DMS 273 (cell line): ENCODE measurements around the gene FRAS1.

Source experiments
- DNase-seq: peaks from one replicate; lab custom pipeline; 2025; ENCODE audit not compliant: unreplicated experiment; lab: John Stamatoyannopoulos, UW

FRAS1 gene

GRCh38 chr4:78566834-78567499 lies 509.8 kb downstream of the FRAS1 start:
- DNase-seq: peak; percentile 6

GRCh38 chr4:78567500-78568060 lies 510.5 kb downstream of the FRAS1 start:
- DNase-seq: no peak

GRCh38 chr4:78568640-78569305 lies 511.6 kb downstream of the FRAS1 start:
- DNase-seq: no peak

GRCh38 chr4:78569306-78569821 lies 512.2 kb downstream of the FRAS1 start:
- no peak for DNase-seq

- DNase-seq: no peak
Observed at GRCh38 chr4:78570117-78570516, 513.0 kb downstream of the FRAS1 start.

GRCh38 chr4:78571804-78572203 lies 514.7 kb downstream of the FRAS1 start:
- no peak for DNase-seq

- no peak for DNase-seq
Observed at GRCh38 chr4:78578674-78579425, 521.7 kb downstream of the FRAS1 start.

GRCh38 chr4:78581618-78582017 lies 524.5 kb downstream of the FRAS1 start:
- DNase-seq: no peak

- no peak for DNase-seq
Observed at GRCh38 chr4:78584863-78585547, 527.9 kb downstream of the FRAS1 start.

GRCh38 chr4:78585633-78586032 lies 528.5 kb downstream of the FRAS1 start:
- no peak for DNase-seq

GRCh38 chr4:78588894-78589545 lies 531.9 kb downstream of the FRAS1 start:
- DNase-seq: no peak

- no peak for DNase-seq
Observed at GRCh38 chr4:78591404-78591803, 534.3 kb downstream of the FRAS1 start.

GRCh38 chr4:78592088-78592783 lies 535.1 kb downstream of the FRAS1 start:
- DNase-seq: peak; percentile 43
